HG02970 (cell line): ENCODE measurements around the gene HOXB3.

ENCODE experiments used
- ATAC-seq: cut with Tn5 transposase; IDR thresholded peaks from one replicate; pipeline ENCODE4 v1.9.1; 2021; ENCODE audit warnings: mild to moderate bottlenecking, moderate library complexity, moderate number of reproducible peaks; ENCODE audit not compliant: unreplicated experiment, low FRiP score

HOXB3 gene

DNA sequence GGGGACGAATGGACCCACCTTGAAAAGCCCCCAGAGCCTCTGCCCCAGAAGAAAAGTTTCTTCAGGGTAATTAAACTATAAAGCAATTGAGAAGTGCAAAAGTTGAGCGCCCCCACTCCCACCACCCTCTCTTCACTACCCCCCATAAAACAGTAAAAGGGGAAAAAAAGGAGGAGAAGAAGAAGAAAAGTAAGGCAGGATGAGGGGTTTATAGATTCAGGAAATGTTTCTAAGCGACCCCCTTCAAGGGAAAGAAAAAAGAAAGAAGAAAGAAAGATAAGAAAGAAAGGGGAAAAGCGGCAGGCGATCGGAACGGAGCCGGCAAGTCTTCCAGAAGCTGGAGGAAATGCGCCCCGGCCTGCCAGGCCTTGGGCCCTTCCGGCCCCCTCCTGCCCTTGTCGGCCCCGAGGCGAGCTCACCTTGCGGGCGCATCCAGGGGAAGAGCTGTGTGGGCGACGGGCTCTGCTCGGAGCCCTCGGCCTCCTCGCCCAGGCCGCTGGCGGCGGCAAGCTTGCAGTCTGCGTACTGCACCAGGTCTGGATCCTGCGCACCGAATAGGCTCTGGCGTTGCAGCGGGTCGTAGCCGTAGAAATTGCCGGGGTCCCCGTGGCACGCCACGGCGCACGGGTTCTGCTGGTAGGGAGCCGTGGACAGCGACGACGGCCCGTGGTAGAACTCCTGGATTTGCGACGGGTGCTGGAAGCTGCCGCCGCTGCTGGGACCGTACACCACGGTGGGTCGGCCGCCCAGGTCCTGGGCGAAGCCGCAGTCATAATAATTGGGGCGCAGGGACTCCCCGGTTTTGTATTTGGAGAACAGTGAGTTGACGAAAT is 24.0 kb upstream of the HOXB3 start:
- ATAC-seq = no peak

DNA sequence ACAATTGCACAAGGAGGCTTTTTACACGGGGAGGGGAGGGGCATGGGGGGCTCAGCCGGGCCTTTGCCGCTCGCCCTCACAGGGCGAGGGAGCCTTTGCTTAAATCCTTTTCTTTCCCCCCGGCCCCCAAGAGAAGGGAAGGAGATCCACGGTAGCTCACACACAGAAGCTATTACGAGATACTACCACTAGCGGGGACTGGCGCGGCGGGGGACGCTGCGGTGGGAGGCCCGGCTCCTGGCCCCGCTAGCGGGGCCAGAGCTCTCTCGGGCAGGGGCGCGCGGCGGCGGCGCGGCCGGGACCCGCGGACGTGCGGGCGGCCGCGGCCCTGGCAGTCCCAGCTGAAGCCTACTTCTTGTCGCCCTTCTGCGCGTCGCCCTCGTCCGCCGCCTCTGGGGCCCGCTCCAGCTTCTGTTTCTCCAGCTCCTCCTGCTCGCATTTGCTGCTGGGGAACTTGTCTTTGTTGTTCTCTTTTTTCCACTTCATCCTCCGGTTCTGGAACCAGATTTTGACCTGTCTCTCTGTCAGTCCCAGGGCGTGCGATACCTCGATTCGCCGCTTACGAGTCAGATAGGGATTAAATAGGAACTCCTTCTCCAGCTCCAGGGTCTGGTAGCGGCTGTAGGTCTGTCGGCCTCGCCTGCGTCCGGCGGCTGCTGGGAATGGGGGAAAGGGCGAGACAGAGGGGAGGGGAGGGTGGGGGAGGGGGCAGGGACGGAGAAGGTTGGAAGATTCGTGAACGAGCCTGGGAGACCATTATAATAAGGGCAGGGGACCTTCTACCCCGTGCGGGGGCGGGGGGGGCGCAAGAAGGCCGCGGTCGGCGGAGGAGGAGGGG is 23.0 kb upstream of the HOXB3 start:
- no peak for ATAC-seq

DNA sequence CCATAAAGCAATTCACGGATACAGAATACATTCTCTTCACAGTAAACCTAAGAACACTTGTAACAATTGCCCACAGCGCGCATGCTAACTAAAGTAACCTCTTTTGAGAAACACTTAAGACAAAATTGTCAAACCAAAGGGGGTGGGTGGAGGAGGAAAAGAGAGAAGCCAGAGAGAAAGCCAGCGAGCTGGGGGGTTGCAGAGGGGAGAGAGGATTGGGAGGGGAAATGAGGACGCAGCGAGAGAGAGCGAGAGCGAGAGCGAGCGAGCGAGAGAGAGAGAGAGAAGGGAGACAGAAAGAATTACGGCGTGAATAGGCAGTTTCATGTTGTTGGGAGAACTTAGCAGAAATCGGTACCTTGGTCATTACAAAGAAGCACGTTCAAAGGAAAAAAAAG is 22.4 kb upstream of the HOXB3 start:
- ATAC-seq = no peak

DNA sequence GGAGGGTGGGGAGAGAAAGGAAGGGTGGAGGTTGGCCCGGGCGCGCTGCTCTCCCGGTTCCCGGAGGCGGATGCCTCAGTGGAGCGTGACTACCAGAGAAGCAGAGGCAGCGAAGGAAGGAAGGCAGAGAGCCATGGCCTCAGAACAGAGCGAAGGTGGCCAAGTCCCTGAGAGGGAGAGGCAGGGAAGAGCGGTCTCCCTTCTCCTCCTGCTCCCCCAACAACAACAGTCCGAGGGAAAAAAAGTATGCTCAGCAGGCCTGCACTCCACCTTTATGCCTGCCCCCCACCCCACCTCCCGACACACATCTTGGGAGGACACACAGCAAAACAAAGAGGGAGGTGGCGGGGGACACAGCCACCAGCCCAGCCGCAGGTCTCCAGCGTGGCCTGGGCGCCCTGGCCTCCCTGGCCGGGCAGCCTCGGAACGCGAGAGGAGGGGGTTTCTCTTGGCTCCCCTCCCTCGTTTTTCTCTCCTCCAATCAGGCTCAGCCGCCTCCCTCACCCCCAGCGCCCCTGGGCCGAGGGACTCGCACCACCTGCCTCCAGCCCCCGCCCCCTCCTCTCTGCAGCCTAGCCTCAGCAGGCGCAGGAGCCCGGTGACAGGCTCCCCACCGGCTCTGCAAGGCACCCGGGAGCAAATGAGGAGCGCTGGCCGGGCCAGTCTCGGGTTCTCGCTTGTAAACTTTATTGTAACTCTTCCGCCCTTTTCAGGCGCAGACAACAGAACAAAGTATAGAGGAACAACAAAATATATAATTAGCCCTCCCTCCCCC is 21.8 kb upstream of the HOXB3 start:
- ATAC-seq = no peak

DNA sequence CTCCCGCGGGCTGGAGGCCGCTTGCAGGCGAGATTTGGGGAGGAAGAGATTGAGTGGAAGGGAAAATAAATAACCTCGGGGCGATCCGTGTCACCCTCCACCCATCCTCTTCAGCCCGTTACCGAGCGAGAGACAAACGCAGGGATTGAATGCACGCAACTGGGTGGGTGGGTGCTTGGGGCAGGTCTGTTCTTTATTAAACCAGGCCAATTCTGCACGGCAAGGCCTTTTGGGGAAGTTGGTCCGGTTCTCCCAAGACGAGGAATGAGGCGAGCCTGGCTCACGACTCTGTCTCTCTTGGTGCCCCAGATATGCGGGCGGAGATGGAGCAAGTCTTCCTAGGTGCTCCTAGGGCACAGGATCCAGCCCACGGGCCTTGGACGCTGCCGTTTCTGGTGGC is 21.2 kb upstream of the HOXB3 start:
- ATAC-seq = no peak

DNA sequence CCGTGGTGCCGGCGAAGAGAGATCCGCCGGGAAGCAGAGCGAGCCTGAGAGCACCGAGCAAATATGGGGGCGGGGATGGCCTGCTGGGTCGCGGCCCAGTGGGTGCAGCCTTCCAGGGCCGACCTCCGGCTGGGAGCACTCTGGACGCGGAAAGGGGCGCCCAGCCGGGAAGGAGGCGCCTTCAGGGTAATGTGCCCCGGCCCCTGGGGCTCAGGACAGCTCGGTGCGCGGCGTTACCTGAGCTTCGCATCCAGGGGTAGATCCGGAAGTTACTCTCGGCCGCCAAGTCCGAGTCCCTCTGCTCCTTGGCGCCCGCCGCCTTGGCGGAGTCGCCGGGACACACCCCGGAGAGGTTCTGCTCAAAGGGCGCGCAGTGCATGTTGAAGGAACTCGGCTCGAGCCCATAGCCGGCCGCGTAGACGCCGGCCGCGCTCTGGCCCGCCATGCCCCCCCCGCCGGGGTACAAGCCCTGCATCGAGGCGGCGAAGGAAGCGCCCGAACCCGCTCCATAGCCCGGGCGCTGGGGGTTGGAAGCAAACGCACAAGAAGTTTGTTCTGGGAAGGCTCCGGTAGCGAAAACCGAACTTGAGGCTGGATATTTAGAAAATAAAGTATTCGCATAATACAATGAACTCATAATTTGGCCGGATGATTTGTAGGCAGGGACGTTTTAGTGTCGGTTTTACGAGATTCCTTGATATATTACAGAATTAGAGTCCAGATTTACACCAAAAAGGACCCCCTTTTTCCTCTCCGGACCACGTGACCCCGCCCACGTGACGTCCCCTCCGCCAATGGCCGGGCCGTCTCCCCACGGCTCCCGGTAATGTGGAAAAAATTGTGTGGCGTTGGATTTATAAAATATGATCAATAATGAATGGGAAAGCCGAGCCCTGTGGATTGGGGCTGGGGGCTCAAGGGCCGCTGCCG is 20.5 kb upstream of the HOXB3 start, which contains the start of gene HOXB7:
Gene HOXB7, minus strand, starts transcription at position 736 of the 930 bp plus-strand sequence. Its CDS starts 99 bp downstream, at position 637.
- no peak for ATAC-seq

DNA sequence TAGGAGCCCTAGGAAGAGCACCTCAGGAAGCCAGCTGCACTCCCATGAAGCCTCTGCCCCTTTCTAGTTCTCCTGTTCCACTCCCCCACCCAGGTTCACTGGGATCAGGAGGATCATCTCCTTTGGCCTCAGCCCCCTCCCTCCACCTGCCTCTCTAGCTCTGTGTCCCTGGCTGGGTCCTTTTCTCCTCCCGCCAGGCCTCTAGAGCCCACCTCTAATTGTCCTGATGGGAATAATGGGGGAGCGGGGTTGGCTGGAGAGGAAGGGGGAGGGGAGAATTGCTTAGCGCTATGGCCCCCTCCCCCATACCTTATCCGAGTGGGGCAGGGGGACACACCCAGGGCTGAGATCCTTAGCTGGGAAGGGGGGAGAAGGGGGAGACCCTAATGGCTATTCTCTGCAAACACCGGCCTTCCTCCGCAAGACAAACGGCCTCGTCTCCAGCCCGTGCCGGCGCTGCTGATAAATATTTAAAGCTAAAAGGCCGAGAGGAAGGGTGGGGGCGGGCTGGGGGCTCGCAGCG is 19.8 kb upstream of the HOXB3 start:
- no peak for ATAC-seq

DNA sequence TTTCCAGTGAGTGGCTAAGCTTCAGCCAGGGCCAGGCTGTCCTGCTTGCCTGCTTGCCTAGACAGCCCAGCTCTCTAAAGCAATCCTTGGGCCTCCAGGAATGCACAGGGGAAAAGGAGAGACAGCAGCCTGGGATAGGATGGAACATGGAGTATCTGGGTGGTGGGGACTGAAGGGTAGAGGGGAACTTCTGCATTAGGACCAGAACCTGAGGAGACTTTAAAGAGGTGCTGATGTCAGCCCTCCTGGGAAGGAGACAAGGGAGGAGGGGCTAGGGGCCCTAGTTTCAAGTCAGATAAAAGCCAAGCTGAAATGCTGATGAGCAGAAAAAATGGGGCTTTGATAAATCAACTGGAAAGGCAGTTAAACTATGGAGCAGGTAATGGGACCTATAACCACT is 19.0 kb upstream of the HOXB3 start:
- no peak for ATAC-seq

DNA sequence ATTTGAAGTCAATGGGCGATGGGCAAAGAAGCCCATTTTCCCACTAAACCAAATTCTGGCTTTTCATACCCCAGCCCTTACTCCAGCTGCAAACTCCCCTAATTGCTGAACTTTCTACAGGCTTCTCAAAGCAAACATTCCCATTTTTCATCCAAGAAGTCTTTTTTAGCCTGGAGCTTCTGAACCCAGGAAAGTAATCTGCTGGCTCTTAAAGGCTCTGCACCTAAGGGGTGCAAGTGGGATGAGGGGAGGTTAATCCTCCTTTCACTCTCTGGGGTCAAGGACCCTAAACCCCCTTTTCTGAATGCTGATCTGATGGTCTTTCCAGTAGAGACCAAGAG is 18.4 kb upstream of the HOXB3 start:
- no peak for ATAC-seq

DNA sequence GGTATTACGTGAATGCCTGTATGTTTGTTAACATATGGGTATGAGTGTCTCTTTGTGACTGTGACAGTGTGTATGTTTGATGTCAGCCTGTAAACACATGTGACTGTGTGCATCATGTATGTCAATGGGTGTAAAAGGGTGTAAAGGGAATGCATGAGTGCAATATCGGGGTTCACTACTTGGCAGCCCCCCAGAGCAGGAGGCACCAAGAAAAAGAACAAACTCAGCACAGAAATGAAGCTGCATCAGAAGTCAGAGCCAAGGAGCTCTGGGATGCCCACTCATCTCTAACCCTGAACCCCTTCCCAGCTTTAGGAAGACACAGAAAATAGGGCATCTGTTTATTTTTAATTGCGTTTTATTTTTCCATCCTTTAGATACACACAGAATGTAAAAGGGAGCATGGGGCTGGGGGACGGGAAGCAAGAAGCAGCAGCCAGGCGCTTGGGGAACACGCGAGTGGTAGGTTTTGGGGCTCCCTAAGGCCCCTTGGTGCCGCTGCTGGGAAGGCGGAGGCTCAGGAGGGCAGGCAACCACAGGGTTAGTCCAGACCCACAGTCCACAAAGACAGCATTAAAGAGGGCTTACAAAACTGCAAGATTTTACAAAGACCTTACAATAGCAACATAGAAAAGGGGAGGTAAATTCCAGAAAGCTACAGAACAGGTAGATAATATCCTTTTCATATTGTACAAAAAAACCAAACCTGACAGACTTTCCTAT is 17.0 kb upstream of the HOXB3 start:
- ATAC-seq = no peak

DNA sequence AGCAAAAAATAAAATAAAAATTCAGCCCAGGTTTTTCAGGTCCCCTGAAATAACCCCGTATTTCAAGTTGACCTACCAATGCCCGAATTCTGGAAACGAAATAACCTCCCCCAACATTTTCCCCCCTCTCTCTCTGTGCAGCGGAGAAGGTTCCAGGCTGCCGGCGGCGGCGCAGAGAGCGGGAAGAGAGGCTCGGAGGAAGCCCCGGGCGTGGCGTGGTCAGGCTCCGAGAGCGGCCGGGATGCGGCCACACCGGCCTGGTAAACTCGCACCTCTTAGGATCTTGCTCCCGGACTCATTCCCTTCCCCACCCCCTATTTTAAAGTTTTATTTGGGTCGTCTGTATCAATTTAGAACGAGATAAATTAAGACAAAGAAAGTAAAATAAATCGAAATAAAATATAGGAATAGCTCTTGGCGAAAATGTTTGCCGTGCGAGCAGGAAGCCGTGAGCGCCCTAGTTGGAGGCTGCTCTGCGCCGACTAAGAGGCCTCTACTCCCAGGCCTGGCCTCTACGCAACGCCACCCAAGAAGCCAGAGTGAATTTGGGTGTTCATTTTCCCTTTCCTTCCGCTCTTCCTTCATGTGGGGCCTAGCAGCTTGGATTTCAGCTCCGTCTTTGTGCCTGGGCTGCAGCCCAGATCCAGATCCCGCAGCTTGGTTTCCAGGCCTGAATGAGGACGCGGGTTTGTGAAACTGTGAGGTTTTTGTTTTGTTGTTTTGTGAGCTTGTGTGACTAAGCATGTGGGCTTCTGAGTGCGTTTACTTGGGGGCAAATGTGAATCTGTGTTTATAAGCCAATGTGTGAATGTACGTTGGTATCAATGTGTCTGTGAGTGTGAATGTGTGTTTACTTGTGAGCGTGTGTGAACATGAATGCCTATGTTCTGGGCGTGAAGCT is 16.2 kb upstream of the HOXB3 start:
- no peak for ATAC-seq

DNA sequence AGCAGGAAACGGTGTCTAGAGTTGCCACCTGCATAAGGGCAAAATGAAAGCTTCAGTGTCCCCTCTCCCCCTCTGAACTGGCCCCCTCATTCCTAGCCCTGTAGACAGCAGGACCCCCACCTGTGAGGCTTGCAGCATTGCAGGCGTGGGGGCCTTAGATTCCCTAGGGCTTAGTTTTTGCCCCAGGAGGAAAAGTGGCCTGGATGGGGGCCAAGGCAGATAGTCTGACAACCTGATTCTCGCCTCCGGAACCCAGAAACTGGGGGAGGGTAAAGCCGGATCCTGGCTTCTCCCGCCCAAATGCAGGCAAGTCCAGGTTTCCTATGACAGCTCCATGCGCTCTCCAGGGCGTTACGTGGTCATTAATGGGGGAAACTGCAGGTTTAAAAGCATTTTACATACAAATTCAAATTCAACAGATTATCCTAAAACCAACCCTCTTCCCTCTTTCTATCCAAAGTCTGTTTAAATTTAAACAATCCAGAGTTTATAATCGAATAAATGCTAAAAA is 15.4 kb upstream of the HOXB3 start:
- ATAC-seq = no peak

DNA sequence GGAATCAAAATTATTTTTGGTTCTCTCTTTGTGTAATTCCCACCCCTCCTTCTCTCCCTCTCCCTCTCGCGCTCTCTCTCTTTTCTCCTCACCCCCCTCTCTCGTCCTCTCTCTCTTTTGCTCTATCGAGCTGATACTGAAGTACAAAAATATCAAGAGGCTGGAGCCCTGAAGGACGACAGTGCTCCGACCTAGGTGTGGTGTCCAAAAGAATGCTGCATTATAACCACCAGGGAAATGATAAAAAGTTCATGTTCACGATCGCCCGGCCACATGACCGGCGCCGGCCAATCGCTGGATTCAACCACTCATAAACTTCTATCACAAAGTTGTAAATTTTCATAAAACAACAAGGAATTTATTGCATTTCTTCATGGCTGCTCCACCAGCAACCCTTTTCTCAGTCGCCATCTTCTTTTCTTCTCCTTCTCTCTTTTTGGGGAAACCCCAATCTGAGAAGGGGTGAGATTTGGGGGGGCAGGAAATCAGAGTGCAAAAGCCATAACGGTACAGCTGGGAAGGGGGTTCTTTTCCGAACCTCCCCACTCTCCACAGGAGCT is 14.8 kb upstream of the HOXB3 start, which contains the start of gene HOXB6:
Gene HOXB6, minus strand, starts transcription at position 217 of the 560 bp plus-strand sequence. CDS start 6,836 bp downstream, outside the sequence.
- no peak for ATAC-seq

DNA sequence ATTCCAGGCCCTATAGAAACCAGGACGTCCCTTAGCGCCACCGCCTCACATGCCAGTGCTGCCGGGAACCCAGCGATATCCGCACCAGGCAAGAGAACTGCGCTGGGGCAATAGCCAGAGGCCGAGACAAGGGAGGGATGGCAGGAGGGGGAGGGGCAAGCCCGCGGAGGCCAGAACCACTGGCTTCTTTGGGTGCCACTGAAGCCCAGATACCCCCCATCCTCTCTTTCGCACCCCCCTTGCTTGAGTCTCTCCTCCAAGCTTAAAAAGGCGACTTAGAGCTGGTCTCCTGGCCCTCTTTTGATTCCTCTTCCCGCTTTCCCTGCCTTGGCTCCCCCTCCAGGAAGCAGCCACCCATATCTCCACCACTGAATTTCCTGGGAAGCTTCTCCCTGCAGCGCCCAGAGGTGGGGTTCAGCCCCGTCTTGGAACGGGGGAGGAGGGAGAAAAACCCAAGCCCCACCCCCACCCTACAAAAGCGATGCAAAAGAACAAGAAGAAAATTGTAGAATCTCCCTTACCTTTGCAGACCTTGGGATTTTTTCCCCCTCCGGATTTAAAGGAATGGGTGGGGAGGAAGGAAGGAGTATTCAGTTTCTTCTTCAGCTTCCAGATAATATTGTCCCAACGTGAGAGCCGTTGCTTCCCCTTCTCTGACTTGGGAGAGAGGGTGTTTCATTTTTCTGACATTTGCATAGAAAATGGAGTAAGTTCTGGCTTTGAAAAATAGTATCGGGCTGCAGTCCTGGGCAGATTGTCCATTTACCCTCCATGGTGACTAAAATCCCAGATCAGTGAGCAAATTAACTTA is 14.1 kb upstream of the HOXB3 start:
- ATAC-seq = no peak

DNA sequence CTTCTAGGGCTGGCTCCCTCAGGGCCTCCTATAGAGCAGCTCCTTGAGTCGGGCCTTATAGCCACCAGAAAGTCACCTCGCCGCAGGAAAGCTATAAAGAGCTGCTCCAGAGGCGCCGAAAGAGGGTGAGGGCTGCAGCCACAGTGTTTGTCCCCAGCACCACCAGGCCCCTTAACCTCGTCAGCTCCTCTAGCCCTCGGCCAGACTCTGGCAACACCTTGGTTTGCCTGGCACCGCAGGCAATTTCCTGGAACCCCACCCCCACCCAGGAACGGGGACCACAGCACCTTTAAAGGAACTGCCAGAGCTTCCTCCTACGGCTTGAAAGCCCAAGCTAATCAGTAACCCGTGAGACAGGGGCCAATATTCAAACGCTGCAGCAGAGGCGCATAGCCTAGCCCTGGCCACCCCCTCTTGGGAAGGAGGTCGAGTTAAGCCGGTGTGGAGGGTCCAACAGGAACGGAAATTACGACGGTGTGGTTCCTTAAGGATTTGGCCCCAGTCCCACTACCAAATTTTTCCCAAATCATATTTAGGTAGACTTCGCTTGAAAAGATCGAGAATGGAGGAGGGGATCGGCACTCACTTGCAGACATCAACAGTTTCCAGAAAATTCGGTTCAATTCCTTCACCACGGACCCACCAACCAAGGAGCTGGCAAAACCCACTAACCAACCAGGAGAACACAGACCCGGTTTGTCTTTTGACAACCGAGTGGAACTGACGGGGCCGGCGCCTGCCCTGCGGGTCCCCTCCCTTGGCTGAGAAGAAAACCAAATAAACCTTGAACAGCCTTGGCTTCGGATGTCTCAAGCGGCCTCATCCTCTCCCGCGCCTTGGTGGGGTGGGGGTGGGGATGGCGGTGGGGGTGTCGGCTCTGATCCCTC is 11.7 kb upstream of the HOXB3 start:
- no peak for ATAC-seq

DNA sequence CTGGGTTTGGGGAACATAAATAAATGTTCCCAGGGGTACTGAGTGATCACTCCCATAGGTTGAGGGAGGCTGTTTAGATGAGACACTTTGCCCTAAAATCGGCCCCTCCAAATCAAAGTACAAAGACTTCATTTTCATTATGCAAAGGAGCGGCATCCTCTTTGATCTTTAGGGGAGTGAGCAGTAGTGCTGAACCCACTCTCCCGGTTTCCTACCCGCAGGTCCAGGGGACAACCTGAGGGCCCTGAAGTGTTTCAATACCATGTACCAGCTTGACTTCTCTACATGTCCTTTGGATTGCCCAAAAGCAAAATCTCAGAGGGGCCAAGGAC is 11.1 kb upstream of the HOXB3 start:
- ATAC-seq = no peak
